HG03460 (cell line): Measurements from ENCODE around the gene TMEM174.

Experiments
- ATAC-seq: cut with Tn5 transposase; IDR thresholded peaks from one replicate; pipeline ENCODE4 v1.9.1; 2021; ENCODE audit not compliant: unreplicated experiment

The TMEM174 gene

GRCh38 chr5:73172951-73173350 lies at the start of gene TMEM174:
TSS of gene TMEM174 (plus strand) at chr5:73173193. CDS start at chr5:73173244, 51 bp downstream.
- ATAC-seq, result no peak

GRCh38 chr5:73125289-73125688 lies 47.7 kb upstream of the TMEM174 start:
- no peak for ATAC-seq

GRCh38 chr5:73126381-73126780 lies 46.6 kb upstream of the TMEM174 start:
- ATAC-seq, result no peak

GRCh38 chr5:73126957-73127356 lies 46.0 kb upstream of the TMEM174 start:
- ATAC-seq, result no peak

- no peak for ATAC-seq
Observed at GRCh38 chr5:73129143-73129542, 43.9 kb upstream of the TMEM174 start.

GRCh38 chr5:73130811-73131210 lies 42.2 kb upstream of the TMEM174 start:
- no peak for ATAC-seq

- ATAC-seq, result no peak
Observed at GRCh38 chr5:73131711-73132425, 41.1 kb upstream of the TMEM174 start.

- no peak for ATAC-seq
Observed at GRCh38 chr5:73132759-73133158, 40.2 kb upstream of the TMEM174 start.

- ATAC-seq, result no peak
Observed at GRCh38 chr5:73135021-73135420, 38.0 kb upstream of the TMEM174 start.

GRCh38 chr5:73135429-73136054 lies 37.5 kb upstream of the TMEM174 start:
- ATAC-seq, result no peak

- no peak for ATAC-seq
Observed at GRCh38 chr5:73136055-73136562, 36.9 kb upstream of the TMEM174 start.

GRCh38 chr5:73137563-73138530 lies 35.1 kb upstream of the TMEM174 start:
- no peak for ATAC-seq

GRCh38 chr5:73139485-73139884 lies 33.5 kb upstream of the TMEM174 start:
- ATAC-seq, result no peak

GRCh38 chr5:73140801-73141200 lies 32.2 kb upstream of the TMEM174 start:
- no peak for ATAC-seq

- no peak for ATAC-seq
Observed at GRCh38 chr5:73142035-73142434, 31.0 kb upstream of the TMEM174 start.

- no peak for ATAC-seq
Observed at GRCh38 chr5:73143716-73144115, 29.3 kb upstream of the TMEM174 start.

GRCh38 chr5:73149540-73149939 lies 23.5 kb upstream of the TMEM174 start:
- ATAC-seq, result no peak

- ATAC-seq, result no peak
Observed at GRCh38 chr5:73150876-73151275, 22.1 kb upstream of the TMEM174 start.

- ATAC-seq, result no peak
Observed at GRCh38 chr5:73151766-73152410, 21.1 kb upstream of the TMEM174 start.

GRCh38 chr5:73152411-73153388 lies 20.3 kb upstream of the TMEM174 start:
- no peak for ATAC-seq
